Stimulated activated CD8-positive, alpha-beta memory T cell treated with anti-CD3 and anti-CD28 coated beads, Interleukin-7, amount 100 ng/mL, for 48 hours (primary cell): ENCODE measurements around the gene CCDC187.

Source experiments
- DNase-seq, 2 donors: peaks; one replicate each; pipeline ENCODE4 v3.0.0-alpha.2; 2020; ENCODE audit warnings: low read depth in 1 of 2; ENCODE audit errors: extremely low read depth in 1 of 2

Gene CCDC187

DNA sequence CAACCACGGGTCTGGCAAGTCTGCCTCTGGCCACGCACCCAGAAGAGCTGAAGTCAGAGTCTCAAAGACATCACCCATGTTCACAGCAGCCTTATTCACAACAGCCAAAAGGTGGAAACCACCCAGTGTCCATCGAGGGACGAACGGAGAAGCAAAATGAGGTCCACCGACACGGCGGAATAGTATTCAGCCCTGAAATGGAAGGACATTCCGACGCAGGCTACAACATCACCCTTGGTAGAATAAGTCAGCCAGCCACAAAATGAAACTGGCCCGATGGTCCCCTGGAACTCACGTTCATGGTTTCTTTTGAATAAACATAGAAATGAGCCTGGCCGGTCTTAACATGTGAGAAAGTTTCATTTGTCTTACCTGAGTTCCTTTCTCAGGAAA, 16.9 kb downstream of the CCDC187 start:
- no peak for DNase-seq

DNA sequence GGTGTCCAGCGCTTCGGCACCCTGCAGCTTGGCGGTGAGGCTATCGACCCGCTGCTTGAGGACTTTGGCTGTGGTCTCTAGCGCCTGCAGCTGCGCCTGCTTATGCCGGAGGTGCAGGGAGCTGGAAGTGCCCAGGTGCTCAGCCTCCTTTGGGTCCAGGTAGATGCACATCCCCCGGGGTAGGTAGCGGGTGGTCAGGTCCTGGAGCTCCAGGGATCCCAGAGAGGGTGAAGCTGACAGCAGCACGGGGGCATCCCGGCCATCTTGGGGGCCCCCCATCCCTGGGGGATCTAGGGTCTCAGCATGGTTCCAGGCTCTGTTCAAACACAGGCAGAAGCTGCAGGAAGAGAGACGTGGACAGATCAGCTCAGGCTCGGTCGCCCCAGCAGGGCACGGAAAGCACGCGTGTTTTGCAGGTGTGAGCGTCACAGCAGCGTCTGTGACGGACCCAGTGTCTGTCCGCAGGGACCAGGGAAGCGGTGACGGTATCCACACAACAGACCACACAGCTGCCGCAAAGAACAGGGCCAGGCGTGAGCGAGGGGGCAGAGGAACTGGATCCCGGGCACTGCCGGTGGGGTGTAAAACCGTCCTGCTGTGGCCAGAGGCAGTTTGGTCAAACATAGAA, 17.4 kb downstream of the CCDC187 start:
- DNase-seq, result no peak

DNA sequence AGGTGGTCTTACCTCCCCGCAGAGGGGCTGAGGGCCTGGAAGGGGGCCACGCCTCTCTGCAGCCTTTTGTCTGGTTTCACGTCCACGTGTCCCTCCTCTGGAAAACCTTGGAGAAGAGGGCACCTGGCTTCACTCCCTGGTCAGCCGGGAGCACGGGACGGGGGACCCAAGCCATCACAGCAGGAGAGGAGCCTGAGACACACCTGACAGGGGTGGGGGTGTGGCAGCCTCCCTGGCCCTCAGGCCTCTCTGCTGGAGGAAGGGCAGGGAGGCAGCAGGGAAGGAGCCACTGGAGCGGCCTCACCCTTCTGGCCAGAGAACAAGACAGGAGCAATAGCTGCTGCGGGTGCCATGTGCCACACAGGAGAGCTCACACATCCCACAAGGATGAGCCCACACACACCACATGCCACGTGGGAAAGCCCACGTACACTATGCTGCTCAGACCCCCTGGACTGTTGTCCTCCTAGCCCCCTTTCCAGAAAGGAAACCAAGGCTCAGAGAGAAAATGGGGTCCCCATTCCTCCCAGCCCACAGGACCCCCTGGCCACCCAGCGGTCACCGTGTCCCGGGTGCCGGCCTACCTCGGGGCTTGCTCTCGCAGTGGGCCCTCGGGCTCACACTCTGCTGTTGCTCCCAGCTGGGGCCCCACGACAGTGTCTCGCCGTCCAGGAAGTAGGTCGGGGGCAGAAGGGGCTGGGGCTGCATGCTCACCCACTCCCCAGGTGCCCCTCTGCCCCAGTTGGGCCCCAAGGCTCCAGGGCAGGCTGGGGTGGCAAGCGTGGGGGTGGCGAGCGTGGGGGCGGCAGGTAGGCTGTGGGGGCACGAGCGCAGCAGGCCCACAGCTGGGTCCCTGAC, 18.2 kb downstream of the CCDC187 start:
- no peak for DNase-seq

DNA sequence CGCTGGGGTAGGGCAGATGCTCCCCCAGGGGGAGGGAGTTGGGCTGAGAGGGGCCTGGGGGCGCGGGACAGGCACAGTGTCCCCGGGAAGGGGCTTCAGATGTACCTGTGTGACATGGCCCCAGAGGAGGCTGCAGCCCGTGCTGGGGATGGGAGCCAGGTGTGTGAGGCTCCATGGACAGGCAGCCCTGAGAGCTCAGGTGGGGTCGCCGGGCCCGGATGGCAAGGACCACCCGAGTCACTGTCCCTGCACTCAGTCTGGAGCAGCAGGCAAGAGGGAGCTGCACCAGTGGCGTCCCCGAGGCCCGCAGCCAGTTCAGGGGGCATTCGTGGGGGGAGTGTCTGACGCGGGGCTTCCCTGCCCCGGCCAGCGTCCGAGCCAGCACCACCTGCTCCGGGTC, 18.9 kb downstream of the CCDC187 start:
- DNase-seq, result no peak

DNA sequence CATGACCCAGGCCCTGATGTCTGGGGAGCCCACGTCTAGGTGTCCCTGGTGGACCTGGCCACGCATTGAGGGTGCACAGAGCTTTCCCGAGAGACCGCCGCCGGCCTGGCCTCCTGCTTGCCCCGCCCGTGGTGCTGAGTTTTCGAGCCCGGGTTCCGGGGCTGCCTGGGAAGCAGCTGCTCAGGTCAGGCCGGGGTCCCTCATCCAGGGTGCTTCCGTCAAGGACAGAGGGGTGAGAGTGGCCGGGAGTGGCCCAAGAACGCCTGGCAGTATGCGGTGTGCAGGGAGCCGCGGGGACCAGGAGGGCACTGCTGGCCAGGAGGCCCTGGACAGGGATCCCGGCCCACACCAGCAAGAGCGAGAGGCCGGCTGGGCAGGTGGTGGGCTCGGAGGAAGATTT, 19.6 kb downstream of the CCDC187 start:
- DNase-seq, result no peak

DNA sequence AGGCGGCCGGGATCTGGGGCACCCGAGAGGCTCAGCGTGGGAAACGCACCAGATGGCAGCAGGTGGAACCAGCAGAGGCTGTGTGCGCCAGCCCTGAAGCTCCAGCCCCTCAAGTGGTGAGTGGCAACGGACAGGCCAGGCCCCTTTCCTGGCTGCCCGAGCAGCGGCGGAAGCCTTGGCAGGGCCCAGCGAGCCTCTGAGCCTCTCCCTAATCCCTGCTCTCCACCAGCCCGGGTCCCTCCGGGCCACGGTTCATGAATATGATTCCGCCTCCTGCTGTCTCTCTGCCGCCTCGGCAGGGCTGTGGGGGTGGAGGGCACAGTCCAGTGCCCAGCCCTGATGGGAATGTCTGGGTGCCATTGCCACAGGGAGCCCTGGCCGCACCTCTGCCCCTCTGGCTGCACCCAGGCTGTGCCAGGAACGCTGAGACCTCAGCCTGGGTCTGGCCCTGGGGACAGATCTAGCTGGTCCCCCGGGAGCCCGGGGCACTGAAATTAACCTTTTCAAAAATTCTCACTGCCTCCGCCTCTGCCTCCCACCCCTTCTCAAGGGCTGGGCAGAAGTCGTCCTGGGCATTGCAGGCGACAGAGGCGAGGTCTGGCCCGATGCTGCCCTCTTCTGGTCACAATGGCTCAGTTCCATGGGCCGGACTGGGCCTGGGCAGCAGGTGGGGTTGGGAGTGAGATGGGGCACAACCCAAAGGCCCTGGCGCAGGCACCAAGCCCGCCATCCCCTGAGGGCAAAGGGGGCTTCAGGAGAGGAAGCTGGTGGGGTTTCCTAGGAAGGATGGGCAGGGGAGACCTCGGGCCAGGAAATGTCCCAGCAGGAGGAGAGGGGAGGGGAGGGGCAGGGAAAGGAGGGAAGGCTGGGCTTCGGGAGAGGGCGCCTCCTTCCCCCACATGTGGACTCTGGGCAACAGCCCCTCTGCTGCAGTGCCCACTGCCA, 20.3 kb downstream of the CCDC187 start:
- DNase-seq, result peak; percentile 41 to 50

DNA sequence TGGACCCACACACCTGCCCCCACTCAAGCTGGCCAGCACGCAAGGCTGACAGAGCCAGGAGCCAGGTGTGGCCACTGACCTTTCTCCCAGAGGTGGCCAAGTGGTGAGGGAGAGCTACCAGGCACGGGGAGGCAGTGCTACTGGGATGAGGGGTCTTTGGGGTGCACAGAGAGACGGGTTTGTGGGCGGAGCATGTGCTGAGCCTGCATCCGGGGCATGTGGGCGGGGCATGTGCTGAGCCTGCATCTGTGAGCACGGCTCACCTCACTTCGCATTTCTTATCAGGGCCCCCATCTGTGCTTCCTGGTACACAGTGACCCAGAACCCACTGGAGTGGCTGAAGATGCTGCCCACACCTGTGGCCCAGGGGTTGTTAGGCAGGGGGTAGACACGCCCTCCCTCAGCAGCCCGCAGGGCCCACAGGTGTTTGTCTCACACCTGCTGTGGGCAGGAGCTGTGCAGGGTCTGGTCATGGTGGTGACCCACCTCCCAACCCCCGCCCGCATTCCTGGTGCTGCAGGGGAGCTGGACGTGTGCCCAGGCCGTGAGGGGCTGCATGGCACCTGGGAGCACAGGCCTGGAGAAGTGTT, 21.5 kb downstream of the CCDC187 start:
- no peak for DNase-seq

DNA sequence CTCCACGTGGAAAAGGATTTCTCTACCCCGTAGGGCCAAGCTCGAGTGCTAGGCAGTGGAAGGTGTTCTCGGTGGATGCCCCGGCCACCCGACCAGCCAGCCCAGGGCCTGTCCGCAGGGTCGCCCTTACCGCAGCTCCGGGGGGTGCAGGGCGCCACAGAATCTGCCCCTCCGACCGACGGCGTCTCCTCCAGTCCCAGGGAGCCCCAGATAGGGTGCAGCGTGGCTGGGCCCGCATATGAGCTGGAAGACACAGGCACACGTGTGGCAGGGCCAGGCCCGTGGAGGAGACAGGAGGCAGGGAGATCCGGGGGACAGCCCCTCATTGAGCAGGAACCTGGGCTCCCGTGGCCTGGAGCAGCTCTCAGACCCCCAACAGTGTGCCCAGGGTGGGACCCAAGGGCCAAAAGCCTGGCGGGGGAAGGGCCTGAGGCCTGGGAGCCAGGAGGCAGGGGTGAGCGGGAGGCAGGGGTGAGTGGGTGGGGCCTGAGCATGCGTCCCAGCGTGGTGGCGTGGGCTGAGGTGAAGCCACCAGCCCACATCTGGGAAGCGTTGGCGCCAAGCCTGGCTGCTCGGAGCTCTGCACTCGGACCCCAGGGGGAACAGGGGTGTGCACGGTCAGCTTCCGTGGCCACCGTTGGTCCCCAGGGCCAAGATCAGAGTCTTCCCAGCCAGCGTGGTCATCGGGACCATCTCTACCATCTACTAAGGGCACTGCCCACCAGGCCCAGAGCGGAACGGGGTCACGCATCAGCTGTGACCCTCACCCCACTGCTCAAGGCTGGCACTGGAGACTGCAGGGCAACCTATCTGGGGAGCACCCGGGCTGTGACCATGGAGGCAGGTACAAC, 22.2 kb downstream of the CCDC187 start:
- no peak for DNase-seq

DNA sequence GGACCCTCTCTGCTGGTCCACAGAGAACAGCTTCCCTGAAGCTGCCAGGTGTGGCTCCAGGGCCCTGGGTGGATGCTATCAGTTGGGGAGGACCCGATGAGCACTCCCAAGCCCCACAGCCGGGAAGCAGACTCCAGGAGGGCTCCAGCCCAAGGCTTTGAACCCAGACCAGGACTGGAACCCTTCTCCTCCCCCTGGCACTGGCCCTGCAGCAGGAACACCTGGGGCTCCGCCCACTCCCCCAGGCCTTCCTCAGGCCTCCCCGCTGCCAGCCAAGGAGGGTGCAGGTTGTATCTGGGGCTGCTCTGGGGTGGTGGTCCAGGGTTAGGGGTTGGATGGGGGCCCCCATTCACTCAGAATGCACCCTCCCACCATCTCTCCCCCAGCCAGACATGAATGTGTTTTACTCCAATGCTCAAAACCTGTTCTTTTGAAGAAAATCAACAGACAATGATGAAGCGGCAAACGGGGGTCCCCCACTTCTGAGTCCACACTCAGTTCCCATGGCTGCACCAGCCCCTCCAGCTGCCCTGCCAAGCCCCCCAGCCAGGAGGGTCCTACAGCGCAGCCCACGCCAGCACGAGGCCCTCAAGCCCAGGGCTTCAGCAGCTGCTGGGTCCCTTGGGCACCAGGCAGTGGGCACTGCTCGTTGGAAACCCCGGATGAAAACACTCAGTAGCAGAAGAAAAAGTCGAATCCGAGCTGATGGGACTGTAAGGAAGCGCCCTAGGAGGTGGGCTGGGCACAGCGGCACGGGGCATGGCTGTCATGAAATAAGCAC, 23.2 kb downstream of the CCDC187 start:
- DNase-seq, result no peak

DNA sequence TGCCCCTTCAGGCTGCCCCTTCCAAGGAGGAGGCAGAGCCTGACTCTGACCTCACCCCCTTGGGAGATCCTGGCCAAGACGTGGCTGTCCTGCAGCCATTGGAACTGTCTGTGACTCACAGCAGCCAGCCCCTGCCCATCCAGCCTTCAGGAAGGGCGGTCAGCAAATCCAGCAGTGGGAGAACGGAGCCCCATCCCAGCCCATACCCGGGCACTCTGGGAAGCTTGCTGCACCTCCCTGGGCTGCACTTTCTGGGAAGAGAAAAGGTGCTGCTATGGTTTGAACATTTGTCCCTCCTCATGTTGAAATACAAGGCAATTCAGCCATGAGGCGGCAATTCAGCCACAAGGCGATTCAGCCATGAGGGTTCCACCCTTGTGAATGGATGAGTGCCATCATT, 24.4 kb downstream of the CCDC187 start:
- DNase-seq, result no peak

DNA sequence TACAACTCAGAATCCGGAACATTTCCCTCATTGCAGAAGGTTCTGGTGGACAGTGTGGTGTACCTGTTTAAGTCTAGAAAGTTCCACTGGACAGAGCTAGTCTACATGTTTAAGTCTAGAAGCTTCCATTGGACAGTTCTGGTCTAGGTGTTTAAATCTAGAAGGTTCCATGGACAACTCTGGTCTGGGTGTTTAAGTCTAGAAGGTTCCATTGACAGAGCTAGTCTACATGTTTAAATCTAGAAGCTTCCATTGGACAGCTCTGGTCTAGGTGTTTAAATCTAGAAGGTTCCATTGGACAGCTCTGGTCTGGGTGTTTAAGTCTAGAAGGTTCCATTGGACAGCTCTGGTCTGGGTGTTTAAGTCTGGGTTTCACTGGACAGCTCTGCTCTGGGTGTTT, 25.0 kb downstream of the CCDC187 start:
- DNase-seq, result no peak

DNA sequence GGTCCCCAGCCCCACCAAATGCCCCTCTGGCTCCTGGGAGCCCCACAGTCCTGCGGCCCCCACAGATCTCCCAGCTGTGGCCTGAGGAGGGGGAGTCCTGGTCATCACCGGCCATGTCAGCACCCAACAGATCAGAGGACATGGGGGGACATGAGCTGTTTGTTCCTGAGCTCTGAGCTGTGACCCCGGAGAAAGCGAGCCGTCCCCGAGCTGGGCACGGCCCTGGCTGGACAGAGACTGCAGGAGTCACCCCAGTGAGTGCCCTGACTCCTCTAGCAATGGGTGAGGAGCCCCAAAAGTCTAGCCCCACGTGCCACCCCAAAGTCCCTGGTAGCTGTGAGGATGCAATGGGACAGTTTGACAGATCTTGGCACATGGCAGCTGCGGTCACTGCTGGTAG, 25.7 kb downstream of the CCDC187 start:
- no peak for DNase-seq

DNA sequence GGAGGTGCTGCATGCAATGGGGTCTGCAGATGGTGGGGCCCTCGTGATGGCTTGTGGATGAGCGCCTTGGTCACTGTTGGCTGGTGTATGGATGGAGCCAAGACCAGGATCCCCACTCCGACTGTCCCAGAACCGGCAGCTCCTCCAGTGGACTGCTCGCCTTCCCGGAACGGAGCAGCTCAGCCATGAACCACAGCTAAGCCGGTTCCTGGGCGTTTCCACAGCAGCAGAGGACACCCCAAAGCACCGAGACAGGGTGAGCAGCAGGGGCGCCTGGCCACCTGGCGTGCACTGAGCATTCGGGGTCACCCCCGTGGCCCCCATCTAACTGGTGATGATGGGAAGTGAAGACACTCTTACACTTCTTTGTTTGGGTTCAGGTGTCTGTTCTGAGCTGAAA, 26.1 kb downstream of the CCDC187 start:
- DNase-seq, result no peak

DNA sequence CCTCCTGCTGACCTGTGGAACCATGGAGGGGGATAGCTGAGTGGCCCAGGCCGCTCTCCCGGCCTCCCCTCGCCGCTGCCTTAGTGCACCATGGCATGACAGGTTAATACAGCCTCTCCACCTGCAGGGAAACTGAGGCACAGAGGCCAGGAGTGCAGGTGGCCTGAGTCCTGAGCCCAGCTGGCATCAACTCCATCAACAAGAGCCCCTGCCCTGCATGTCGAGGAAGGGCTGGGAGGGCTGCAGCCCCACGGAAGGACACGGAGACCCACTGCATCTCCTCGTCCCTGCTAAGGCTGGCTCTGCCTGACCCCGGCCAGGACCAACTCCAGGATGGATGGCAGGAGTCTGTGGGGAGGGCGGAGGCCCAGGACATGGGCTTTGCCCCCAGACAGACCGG, 27.2 kb downstream of the CCDC187 start:
- no peak for DNase-seq

DNA sequence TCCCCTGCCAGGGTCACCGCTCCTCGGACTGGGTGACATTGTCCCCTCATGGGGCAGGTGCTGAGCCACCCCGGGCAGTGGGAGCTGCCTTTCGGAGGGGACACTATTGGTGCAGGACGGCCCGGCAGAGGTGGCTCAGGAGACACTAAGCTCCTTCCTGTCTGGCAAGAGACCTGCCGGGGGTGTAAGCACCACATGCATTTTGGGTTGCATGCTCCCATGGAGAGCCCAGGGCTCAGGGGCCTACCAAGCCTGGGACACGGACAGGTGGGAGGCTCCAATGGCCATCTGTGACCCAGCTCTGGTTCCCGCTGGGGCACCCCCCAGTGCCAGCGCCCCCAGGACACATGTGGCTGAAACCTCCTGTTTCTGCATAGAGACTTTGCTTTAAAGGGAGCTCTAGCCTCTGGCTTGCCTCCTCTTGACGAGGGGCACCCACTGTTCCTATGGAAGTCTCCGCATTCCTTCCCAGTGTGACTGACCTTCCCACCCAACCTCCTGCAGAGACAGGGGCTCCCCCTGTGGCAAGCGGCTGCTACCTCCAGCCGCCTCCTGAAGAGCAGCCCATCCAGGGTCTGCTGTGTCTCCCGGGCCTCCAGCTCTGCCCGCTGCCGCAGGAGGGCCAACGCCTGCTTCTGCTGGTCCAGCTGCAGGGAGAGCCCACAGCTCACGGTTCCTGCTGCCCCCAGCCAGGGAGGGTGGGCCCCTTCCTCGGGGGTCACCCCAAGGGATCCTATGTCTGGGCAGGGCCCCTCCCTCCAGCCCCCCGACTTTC, 28.1 kb downstream of the CCDC187 start:
- no peak for DNase-seq

DNA sequence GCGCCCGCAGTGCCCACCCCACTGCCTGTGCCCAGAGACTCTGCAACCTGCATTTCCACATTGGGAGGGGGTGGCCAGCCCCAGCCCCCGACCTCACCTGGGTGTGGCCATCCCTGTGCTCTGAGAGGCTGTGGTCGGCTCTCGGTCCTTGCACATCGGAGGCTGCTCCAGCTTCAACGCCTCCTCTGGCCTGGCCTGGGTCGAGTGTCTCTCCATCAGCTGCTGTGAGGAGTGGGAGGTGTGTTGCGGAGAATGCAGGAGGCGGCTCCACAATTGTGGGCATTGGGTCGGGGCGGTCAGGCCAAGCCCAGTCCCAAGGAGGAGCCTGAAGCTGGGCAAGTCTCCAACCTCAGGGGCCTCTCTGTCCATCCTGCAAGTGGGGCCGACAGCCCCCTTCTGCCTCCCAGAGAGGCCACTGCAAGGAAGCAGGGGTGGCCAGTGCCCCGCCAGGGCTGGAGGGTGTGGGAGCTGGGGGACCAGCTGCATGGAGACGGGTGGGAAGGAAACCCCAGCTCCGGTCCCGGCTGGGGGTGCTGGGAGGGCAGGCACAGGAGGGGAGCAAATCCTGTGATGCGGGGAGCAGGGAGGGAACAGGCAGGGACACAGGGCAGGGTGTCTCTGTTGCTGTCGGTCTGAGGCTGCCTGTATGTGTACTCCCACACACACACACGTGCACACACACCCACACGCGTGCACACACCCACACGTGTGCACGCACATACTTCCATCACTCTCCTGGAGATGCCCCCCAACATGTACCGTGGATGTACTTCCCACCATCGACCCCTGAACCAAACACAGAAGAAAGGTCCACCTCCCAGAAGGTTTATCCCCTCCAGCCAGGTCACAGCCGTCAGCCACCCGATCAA, 28.9 kb downstream of the CCDC187 start:
- DNase-seq, result no peak

DNA sequence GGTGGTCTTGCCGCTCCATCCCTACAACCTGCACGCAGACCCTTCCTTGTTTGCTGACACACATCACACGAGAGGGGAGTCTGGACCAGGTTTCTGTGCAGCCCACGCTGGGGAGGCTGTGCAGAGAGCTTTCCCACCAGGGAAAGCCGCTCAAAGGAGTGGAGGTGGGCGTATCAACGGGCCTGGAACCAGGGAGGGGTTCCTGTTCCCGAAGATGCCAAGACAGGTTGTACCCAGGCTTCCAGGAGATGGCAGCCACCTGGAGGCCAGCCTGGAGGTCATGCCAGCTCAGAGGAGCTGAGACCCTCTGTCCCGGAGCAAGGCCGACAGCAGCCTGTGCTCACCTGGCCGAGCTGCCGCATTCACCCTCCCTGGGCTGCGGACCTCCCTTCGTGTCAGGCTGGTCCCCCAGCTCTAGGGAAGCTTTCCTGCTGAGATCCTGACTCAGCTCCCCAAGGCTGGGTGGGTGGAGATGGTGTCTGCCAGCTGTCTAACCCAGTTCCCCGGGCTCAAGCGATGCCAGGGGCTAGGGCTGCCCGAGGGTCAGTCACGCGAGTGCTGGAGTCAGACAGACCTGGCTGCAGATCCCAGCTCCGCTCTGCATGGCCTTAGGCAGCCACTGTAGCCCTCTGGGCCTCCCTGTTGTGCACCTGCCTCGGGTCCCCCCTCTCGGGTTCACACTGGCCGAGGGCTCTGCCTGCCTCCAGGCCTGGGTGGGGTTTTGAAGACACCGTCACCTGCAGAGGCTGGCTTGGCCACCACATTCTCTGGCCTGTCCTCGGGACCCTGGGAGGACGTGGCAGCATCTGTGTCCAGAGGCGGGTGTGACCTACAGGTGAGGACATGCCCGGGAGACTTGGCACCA, 29.7 kb downstream of the CCDC187 start:
- no peak for DNase-seq
